GM19328 (cell line): ENCODE data around the gene SSPN.

ENCODE experiments used
- ATAC-seq: cut with Tn5 transposase; IDR thresholded peaks from one replicate; pipeline ENCODE4 v1.9.1; 2021; ENCODE audit warnings: mild to moderate bottlenecking, moderate library complexity; ENCODE audit not compliant: unreplicated experiment

Gene SSPN, protein sequence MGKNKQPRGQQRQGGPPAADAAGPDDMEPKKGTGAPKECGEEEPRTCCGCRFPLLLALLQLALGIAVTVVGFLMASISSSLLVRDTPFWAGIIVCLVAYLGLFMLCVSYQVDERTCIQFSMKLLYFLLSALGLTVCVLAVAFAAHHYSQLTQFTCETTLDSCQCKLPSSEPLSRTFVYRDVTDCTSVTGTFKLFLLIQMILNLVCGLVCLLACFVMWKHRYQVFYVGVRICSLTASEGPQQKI

DNA sequence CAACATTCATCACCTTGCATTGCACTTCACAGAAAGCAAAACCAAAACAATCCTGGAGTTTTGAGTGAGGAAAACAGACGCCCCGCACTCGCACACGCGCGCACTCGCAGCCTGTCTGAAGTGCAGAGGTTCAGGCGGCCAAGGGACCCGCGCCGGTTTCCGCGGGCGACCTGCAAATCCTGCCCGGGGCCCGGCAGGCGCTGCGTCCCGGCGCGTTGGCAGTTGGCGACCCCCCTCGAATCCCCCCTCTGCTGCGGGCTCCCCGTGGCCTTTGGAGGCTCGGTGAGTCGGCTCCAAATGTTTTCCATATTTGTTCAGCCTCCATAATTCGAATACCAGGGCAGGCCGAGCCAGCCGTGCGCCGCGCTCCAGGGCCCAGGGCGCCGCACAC, at the start of gene SSPN:
Gene SSPN (plus strand): TSS at position 324 of the 391 bp plus-strand sequence. CDS start 100 bp downstream, outside the sequence.
- no peak for ATAC-seq

DNA sequence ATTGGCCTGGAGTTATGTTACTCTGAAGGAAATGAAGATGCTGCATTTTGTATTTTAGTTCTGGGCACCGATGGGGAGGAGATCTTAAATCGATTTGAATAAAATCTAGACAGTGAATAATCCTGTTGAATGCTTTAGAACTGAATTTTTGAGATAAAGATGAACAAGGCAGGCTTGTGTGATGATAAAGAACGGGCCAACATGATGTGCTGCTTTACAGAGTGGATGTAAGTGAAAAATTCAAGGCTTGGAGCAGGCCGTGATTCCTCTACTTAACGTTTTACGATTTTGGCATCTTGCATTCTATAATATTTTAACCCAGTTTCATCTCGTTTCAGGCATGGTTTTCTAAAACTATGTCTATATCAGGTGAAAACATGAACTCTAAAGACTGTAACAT, 47.1 kb upstream of the SSPN start:
- no peak for ATAC-seq

DNA sequence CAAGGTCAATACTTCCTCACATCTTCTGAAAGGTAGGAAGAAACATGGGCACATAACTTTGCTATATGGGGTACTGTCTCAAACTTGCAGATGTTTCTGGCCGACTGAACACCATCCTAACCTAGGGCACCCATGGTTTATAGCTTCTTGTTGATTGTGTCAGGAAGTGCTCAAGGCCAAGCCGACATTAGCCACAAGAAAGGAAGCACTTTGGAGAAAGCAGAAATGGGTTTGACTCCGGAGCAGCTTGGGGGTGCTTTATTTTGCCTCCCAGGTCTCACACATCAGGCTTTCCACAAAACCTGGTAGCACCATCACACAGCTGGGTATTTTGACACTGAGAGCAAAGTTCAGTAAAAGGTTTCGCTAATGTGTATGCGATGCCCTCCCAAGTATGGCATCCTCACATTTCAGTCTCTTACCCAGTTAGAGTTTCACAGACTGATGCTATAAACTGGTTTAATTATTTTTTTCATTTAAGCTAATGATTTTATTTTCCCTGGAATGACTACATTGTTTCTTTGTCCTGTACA, 45.3 kb upstream of the SSPN start:
- ATAC-seq, result no peak

DNA sequence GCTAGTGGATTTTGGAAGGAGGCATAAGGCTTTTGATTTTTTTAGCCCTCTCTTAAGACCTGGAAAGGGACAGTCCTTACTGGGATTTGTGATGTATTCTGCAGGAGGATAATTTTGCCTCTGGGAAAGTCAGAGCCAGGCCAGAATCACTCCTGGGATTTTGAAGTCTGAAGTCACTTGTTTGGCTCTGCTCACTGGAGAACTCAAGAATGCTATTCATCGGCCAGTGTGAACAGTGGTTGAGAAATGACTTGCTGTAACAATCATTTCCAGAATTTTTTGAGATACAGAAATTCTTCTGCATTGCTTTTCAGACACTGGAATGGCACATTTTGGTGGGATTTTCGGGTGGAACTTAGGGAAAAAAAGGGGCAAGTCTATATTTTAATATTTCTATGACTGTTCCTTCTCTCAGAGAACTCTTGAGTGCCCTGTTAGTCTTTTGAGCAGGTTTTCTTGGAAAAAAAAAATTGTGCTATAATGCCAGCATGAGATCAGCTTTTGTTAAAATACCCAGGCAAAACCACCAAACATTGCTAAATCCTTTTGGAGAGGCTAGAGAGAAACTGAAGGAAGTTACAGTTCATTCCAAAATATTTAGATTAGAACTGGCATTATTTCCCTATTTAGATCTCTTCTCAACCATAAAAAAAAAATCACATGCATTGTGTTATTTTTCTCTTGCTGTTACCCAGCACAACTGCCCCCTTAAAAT, 44.5 kb upstream of the SSPN start:
- ATAC-seq, result no peak

DNA sequence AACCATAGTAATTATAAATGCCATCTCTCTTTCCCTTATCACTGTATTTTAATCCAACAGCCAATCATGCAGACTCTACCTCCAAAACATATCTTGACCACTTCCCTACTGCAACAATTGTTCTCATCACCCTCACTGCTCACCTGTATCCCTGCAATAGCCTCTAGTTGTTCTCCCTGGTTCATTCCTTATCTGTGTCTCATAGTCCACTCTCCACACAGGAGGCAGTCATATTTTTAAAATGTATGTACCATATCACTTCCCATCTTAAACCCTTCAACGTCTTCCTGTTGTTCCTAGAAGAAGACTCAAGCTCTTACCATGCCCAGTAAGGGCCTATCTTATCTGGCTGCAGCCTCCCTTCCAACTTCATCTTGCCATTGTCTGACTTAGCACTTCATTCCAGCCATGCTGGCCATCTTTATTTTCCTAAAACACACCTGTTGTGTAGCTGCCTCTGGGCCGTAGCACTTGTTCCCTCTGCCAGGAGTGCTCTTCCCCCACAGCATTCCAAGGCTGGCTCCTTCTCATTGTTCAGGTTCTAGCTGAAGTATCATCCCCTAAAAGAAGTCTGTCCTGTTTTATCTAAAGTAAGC, 42.8 kb upstream of the SSPN start:
- ATAC-seq, result no peak

DNA sequence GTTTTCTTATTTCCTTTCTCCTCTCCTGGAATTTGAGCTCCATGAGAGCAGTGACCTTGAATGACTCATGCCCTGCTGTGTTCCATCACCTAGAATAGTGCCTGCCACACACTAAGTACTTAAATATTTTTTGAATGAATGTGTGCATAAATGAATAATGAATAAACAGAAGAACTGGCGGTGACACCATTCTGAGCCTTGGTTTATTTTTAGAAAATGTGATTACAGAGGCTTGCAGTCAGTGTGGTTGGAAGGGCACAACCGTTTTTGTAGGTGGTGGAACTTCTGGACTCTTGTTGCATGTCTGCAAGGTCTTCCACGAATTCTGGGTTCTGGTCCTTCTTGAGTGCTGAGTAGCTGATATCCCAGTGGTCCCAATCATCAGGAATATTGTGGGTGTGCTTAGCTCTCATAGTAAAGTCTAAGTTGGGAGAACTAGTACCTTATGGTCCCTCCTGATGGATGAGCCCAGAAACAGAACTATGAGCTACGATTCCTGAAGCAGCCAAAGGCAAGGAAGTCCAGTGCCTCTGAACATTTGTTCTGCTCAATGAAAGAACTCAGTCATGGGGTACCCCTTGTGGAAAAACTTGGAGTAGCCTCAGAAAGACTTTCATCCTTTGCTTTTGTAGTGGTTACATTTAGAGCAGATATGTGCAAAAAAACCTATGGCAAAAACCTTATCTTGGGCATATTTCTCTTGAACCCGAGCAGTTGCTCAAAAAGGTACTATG, 41.8 kb upstream of the SSPN start:
- no peak for ATAC-seq

DNA sequence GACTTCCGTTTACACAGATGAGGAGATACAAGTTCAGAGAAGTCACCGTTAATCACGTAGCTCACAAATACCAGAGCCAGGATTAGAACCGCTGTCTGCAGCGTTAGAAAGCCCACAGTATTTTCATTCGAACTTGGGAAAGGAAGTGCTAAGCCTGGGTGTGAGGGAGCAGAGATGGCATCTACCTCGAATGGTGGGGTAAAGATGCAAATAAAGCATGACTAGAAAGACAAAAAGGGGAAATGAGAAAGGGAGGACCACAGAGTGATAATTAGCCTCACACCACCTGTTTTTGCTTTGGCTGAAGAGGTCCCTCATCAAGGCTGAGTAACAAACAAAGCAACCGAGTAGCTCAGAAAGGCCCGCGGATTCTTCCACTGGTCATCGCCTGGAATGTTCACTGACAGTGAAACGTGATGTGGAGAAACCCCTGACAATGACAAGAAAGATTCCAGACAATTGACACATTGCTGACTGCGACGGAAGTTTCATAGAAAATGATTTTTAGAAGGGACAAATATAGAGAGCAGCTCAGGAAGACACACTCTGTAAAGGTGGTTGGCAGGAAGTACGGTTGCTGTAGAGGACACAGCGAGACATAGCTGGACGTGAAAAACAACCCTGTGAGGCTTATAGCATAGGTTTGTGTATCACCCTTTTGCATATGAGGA, 39.0 kb upstream of the SSPN start:
- ATAC-seq, result peak; percentile 78

DNA sequence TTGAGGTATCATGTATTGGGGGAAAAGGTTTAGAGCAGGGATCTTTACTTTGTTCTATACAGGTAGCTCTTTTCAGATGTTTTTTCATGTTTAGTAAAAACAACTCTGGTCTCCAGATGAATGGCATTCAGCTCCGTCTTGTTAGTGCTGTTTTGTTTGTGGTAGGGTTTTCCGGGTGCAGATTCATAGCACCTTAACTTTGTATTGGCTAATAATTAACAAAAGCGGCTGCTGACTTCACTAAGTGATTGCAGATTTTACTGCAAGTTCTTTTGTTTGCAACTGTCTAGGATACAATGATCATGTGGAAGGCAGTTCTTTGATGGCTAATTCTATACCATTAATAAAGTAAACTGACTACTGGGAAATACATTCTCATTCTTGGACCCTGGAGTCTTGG, 38.4 kb upstream of the SSPN start:
- ATAC-seq, result peak; percentile 6

DNA sequence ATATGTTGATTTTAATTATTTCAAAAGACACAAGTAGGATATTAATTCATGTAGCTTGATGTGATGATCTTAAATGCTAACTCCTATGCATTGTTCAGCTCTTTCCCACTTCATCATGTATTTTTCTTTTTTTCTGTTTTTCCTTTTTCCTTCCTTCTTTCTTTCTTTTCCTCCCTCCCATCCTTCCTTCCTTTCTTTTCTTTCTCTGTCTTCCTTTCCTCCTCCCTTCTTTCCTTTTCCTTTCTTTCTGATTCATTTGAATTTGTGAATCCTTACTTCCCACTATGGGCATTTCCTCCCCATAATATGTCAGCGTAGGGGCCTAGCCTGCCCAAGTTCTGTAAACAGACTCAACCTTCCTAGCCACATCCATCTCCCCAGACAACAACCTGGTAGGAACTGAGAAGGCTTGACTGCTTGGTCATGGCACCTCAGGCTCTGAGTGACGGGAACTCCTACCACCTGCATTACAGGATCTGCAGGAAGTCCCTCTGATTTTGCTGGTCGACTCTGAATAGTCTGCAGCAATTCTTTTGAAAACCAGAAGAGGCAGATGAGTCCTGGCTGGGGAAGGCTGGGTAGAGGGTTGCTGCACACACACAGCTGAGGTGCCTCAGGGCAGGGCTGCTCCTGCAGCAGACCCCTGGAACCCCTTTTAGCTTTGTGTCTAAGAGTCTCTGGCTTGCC, 37.2 kb upstream of the SSPN start:
- no peak for ATAC-seq

DNA sequence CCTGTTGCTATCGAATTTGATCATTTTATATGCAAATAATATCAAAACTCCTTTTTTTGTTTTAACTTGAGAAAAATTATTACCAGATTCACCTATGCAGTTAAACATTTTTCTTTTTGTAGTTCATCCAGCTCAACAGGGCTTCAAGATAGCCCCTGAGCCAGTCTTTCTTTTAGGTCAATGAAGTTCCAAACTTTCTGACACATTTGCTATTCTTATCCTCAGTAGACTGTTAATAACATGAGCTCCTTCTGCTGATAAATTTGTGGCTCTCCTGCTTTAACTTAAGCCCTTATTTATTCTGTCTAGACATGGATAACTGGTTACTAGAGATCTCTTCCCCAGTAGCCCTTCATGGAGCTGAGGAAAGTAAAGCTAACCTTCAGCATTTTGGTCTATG, 33.2 kb upstream of the SSPN start:
- ATAC-seq, result no peak

DNA sequence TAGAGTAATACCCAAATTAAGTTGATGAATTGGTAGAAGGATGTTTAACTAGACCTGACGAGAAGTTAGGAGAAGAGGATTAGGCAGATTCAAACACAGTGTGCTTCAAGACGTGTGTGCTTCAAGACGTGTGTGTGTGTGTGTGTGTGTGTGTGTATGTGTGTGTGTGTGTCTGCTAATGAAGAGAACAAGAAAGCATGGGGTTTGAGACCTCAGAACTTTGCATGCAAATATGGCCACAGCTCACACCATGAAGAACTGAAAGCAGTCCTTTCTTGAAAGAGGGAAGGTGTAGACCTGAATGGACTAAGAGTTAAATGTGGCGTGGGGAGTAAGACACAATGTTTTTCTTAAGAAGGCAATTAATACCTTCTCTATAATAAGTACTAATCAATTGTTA, 32.5 kb upstream of the SSPN start:
- ATAC-seq, result peak; percentile 84

DNA sequence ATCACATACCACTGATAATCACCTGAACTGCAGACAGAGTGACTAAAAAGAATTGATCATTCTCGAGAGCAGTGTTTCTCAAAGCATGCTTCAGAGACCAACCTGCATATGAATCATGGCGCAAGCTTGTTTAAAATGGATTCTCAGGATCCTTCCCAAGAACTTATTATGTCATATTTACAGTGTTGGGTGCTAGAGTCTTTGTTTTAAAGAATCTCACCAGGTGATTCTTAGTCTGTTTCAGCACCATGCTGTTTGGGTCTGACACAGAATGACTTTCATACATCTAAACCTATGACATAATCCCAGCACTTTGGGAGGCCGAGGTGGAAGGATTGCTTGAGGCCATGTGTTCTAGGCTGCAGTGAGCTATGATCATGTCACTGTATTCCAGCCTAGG, 31.3 kb upstream of the SSPN start:
- no peak for ATAC-seq

DNA sequence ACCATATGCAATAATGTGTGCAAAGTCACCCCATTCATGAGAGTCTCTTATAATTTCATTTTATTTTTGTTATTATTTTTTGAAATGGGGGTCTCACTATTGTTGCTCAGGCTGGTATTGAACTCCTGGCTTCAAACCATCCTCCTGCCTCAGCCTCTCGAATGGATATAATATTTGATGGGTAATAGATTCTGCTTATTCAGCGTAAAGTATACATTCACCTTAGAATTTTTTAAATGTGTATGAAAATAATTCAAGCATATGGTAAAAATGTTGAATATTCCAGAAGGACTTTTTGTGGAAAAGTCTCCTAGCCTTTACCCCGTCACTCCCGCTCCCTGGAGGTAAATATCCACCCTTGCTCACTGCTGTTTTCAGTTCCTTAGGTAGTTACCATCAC, 23.4 kb upstream of the SSPN start:
- no peak for ATAC-seq

DNA sequence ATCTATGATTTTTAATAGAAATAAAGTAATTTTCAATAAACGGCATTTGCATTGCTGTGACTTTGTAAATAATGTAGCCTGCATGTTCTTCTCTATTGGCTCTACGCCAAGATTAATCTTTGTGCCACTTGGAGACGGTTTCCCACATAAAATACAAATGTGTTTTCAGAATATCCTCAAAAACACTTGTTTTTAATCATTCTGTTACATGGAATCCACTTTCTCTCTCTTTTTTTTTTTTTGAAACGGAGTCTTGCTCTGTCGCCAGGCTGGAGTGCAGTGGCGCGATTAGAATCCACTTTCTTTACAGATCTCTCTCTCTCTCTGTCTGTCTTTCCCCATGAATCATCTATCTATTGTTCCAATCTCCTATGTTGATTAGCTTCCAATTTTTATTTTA, 22.8 kb upstream of the SSPN start:
- no peak for ATAC-seq

DNA sequence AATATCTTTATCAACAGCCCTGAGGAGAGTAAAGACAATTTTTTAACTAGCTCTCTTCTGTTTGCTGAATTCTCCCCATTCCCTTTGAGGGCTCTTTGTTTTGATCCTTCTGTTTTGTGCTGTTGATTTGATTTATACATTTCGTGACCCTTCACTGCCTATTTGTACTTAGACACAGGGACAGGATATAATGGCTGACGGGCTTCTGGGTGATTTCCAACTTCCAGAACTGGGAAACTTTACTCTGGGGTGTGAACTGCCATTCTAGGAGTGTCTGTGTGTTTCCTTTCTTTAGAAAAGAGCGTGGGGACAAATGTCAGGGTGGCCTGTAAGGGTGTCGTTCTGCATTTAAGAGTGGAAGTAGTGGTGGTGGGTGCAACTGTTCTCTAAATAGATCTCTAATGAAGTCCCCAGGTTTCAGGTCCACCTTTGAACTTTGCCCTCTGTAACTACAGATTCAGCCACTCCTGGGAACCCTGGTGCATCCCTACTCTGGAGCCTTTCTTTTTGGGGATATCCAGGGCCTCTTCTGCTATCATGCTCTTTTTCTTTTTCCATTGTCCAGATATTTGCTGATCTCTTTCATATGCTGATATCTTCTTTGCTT, 22.3 kb upstream of the SSPN start:
- no peak for ATAC-seq

DNA sequence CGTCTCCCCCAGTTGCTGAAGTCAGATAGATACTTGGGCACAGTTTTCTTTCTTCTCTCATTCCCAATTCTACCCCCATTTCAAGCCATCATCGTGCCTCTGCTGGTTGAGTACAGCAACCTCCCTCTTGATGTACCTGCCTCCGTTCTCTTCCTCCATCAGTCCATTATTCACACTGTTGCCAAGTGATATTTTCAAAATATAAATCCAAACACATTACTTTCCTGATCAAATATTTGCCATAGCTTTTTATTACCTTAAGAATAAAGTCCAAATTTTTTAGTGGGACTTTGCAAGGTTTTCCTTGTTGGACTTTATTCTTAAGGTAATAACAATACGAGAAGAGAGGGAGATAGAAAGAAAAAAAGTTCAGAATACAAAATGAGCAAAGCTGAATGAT, 18.6 kb upstream of the SSPN start:
- ATAC-seq, result no peak

DNA sequence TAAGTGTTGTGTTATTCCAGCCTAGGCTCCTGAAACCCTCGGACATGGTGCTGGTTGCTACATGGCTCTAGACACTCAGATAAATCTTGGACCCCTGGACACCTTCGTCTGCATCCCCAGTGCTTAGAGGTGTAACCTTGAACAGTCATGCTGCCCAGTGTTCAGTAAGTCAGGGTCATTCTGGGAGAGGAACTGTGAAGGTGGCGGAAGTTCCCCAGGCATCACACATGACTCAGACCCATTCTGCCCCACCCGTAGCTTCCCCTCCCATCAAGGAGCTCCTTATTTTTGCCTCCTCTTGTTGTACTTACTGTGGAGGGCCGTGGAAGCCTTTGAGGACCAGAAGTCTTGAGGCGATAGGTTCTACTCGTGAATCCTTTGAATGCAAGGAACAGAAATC, 18.1 kb upstream of the SSPN start:
- no peak for ATAC-seq

DNA sequence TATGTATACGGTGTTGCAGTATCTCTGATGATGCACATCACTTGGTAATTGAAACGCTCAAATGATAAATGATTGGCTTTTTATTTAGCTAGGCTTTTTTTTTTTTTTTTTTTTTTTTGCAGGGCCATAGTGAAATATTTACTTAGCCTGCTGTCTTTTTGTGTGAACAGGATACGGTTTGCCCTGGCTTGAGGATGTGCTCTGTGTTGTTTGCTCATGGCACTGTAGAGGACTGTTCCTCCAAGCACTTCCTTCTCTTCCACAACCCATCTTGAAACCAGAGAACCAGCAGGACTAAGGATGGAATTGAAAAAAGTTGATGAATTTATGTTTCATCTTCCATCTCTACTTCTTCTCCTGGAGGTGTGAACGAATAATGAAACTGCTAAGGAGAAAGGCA, 15.5 kb upstream of the SSPN start:
- ATAC-seq, result no peak

DNA sequence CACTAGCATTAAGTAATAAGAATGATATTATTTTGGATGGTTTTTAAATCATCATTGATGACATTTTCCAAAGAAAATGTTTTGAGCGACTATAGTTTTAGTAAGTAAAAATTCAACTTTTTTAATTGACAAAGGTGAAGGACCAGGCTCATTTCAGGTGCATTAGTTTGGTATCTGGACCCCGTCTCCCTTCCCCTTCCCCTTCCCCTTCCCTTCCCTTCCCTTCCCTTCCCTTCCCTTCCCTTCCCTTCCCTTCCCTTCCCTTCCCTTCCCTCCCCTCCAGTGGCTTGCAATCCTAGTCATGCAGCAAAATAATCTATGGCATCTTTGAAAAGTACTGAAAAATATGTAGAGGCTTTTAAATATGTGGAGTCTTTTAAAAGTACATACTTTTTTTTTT, 13.0 kb upstream of the SSPN start:
- no peak for ATAC-seq
